Stimulated activated effector memory CD8-positive, alpha-beta T cell treated with anti-CD3 and anti-CD28 coated beads, Interleukin-12 subunit alpha, Interleukin-12 subunit beta, amount 100 ng/mL, for 72 hours (primary cell): ENCODE results near the gene ZNF605.
"Not testable (repeated sequence)": the region's sequence is repeated elsewhere in the genome, so short reads cannot be mapped to it uniquely, and the experiment has no call there.

ENCODE experiments used
- ATAC-seq: fragments of 150-1000 bp; cut with Tn5 transposase; 2 replicates; pipeline ENCODE4 v1.10.0; 2021
- DNase-seq, 2 donors: peaks; one replicate each; pipeline ENCODE4 v3.0.0; 2021 to 2022; ENCODE audit warnings: low spot score in 2 of 2
- H3K27ac Mint-ChIP-seq: one replicate; pipeline ENCODE4 v1.8.0; 2022; ENCODE audit warnings: mild to moderate bottlenecking, mixed read lengths
- H3K36me3 Mint-ChIP-seq: one replicate; pipeline ENCODE4 v1.8.0; 2022; ENCODE audit warnings: mild to moderate bottlenecking, mixed read lengths
- H3K4me1 Mint-ChIP-seq: one replicate; pipeline ENCODE4 v1.8.0; 2022; ENCODE audit warnings: mixed read lengths
- H3K4me3 Mint-ChIP-seq: one replicate; pipeline ENCODE4 v1.8.0; 2022; ENCODE audit warnings: mild to moderate bottlenecking, mixed read lengths
- H3K9me3 Mint-ChIP-seq: one replicate; pipeline ENCODE4 v1.8.0; 2022; ENCODE audit warnings: mixed read lengths

The ZNF605 gene

DNA sequence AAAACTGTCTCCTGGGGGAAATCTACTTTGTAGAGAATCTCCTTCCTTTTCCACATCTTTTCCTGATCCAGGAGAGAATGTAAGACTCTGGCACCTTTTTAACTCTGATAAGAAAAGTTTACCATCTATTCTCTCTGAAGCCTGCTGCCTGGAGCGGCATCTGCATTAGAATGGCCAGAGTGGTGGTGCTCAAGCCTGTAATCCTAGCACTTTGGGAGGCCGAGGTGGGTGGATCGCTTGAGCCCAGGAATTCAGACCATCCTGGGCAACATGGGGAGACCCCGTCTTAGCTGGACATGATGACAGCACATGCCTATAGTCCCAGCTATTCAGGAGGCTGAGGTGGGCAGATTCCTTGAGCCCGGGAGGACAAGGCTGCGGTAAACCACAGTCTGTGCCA, 67.3 kb downstream of the ZNF605 start:
- H3K36me3 Mint-ChIP-seq = peaks cover 37% of the 10 kb centered on the region
- peak overlapping the region; percentile 100 for H3K27ac Mint-ChIP-seq
- peak overlapping the region; percentile 99 for H3K4me3 Mint-ChIP-seq
- peaks cover 9% of the 10 kb centered on the region for H3K9me3 Mint-ChIP-seq
- ATAC-seq (no peak), DNase-seq (no peak)
- peaks cover 23% of the 10 kb centered on the region for H3K4me1 Mint-ChIP-seq

DNA sequence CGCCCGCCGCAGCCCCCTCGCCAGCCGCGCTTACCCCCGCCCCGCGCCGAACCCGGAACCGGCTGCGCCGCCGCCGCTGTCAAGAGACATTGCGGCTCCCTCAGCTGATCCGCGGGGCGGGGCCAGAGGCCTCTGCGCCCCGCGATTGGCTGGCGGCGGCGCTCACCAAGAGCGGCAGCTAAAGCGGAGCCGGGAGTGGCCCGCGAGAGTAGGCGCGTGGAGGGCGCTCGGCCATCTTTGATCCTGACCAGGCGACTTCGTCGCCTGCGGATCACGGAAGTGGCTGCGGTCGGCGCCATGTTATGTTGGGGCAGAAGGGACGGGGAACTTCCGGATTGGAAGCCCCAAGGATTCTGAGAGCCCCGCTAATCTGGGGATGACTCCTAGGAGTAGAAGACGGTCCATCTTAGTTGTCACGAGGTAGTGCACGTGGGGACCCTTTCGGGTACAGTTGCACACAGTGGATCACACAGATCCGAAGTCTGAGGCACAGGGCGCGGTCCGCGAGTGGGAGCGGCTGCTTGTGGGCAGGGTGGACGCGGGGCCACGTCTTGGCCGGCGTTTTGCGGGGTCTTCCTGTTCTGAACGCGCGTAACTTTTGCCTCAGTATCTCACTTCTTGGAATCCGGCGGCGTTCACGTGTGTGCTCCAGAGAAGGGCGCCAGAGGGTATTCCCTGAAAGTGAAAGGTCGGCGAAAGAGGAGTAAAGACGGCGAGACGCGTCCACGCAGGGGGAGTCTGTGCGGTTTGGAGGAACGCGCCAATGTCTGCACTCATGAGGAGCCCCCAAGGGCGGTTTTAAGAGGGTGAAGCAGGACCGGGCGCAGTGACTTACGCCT, 68.4 kb downstream of the ZNF605 start, which contains the start of gene CHFR:
Gene CHFR (minus strand): TSS at position 93 of the 839 bp plus-strand sequence. CDS start 277 bp downstream, outside the sequence.
- peak; percentile 99 for ATAC-seq
- Mint-ChIP-seq H3K4me3 (peak within 1 kb of the TSS; percentile 99), H3K9me3 (peaks cover 9% of the 10 kb centered on the region), H3K36me3 (peaks cover 46% of the 10 kb centered on the region), H3K4me1 (peaks cover 29% of the 10 kb centered on the region), H3K27ac (peak within 1 kb of the TSS; percentile 100)
- peak; percentile 78 to 95 for DNase-seq

DNA sequence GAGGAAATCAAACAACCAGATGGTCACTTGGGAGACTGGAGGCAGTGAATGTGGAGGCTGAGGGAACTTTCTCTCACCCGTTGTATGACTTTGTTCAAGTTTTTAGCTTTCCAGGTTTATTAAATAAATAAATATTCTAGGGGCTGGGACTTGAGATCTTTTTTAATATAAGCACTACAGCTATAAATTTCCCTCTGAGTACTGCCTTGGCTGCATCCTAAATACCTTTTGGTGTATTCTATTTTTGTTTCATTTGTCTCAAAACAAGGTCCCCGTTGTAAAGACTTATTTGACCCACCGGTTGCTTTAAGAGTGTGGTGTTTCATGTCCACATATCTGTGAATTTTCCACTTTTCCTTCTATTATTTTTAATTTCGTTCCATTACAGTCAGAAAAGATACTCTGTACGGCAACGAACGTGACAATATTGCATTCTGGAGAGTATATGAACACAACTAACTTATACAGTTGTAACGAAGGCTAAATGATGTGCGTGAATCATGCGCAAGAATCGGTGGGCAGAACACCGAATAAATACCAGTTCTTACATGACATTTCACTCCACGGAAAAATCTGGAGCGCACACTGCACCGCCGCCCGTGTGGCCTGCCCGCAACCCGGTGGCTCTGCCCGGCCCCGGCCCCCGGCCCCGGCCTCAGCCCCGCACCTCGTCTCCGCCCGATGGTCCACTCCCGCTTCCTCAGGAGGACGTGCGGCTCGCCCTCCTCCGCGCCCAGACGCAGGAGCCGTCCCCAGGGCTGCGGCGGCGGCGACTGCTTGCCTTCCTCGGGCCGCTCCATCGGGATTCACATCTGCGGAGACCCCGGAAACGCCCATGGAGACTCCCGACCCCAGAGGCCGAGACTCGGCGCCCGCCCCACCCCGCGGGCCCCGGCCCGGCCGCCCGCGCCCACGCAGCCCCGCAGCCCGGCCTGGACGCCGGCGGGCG, 69.3 kb downstream of the ZNF605 start:
- Mint-ChIP-seq H3K9me3 (peaks cover 9% of the 10 kb centered on the region), H3K4me3 (peak overlapping the region; percentile 99), H3K27ac (peak overlapping the region; percentile 100), H3K4me1 (peaks cover 37% of the 10 kb centered on the region), H3K36me3 (peaks cover 56% of the 10 kb centered on the region)
- ATAC-seq = peak; percentile 4
- no peak for DNase-seq

DNA sequence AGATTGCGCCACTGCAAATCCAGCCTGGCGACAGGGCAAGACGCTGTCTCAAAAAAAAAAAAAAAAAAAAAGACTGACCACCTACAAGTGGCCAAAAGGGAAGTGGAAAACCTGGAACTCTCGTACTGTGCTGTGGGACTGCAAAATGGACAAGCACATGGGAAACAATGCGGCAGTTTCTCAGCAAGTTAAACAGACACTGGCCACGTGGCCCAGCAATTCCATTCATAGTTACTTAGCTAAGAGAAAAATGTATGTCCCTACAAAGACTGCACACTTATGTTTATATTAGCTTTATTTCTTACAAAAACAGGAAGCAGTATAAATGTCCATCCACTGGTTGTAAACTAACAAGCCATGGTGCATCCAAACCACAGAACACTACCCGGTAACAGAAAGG, 74.3 kb downstream of the ZNF605 start:
- Mint-ChIP-seq H3K27ac (no peak overlapping the region), H3K4me3 (no peak overlapping the region), H3K4me1 (peaks cover 21% of the 10 kb centered on the region), H3K36me3 (peaks cover 94% of the 10 kb centered on the region), H3K9me3 (no peaks in the 10 kb centered on the region)
- ATAC-seq (no peak), DNase-seq (no peak)

- not testable (repeated sequence) for H3K27ac Mint-ChIP-seq, H3K4me1 Mint-ChIP-seq, DNase-seq, H3K9me3 Mint-ChIP-seq, H3K4me3 Mint-ChIP-seq, ATAC-seq
- peaks cover 89% of the 10 kb centered on the region for H3K36me3 Mint-ChIP-seq
Measured at GRCh38 chr12:132874620-132875019, 81.5 kb downstream of the ZNF605 start.

DNA sequence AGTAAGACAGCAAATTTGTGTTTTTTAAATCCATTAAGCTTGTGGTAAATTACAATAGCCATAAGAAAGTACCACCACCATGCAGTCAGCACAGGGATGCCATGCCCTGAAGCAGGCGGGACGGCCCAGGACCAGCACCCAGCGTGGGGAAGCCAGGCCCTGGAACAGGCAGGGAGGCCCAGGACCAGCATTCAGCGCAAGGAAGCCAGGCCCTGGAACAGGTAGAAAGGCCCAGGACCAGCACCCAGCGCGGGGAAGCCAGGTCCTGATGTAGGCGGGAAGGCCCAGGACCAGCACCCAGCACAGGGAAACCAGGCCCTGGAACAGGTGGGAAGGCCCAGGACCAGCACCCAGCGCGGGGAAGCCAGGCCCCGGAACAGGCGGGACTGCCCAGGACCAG, 81.9 kb downstream of the ZNF605 start:
- no peak for ATAC-seq
- Mint-ChIP-seq H3K9me3 (no peaks in the 10 kb centered on the region), H3K4me3 (no peak overlapping the region), H3K27ac (peak overlapping the region; percentile 74), H3K36me3 (peaks cover 89% of the 10 kb centered on the region), H3K4me1 (peaks cover 10% of the 10 kb centered on the region)
- no peak for DNase-seq

GRCh38 chr12:132873724-132874123, 82.4 kb downstream of the ZNF605 start:
- ATAC-seq (peak; percentile 24), DNase-seq (no peak)
- Mint-ChIP-seq H3K4me3 (no peak overlapping the region), H3K4me1 (peaks cover 10% of the 10 kb centered on the region), H3K27ac (peak overlapping the region; percentile 74), H3K36me3 (peaks cover 86% of the 10 kb centered on the region), H3K9me3 (no peaks in the 10 kb centered on the region)

- no peak overlapping the region for H3K27ac Mint-ChIP-seq
- peaks cover 85% of the 10 kb centered on the region for H3K36me3 Mint-ChIP-seq
- peak overlapping the region; percentile 9 for H3K4me3 Mint-ChIP-seq
- no peaks in the 10 kb centered on the region for H3K9me3 Mint-ChIP-seq
- no peak for DNase-seq
- peak; percentile 59 for ATAC-seq
- peaks cover 10% of the 10 kb centered on the region for H3K4me1 Mint-ChIP-seq
Measured at GRCh38 chr12:132872975-132873421, 83.1 kb downstream of the ZNF605 start.

GRCh38 chr12:132872073-132872855, 83.8 kb downstream of the ZNF605 start:
- H3K4me1 Mint-ChIP-seq = peaks cover 10% of the 10 kb centered on the region
- DNase-seq = no peak
- H3K36me3 Mint-ChIP-seq = peaks cover 85% of the 10 kb centered on the region
- no peaks in the 10 kb centered on the region for H3K9me3 Mint-ChIP-seq
- ATAC-seq = no peak
- peak overlapping the region; percentile 40 for H3K27ac Mint-ChIP-seq
- H3K4me3 Mint-ChIP-seq = peak overlapping the region; percentile 9

- Mint-ChIP-seq H3K4me1 (peaks cover 5% of the 10 kb centered on the region), H3K36me3 (peaks cover 86% of the 10 kb centered on the region), H3K9me3 (no peaks in the 10 kb centered on the region), H3K27ac (no peak overlapping the region), H3K4me3 (no peak overlapping the region)
- ATAC-seq = no peak
- no peak for DNase-seq
Measured at GRCh38 chr12:132869551-132869950, 86.6 kb downstream of the ZNF605 start.
